IMR-90 (cell line): Measurements from ENCODE around the gene ZFR2. TPM values are rescaled to one million over a fixed set of nuclear protein-coding genes. Genes with fewer than 3 reads are reported as not detected.
"Not testable (repeated sequence)": the region's sequence is repeated elsewhere in the genome, so short reads cannot be mapped to it uniquely, and the experiment has no call there.

Experiments used
- ATAC-seq: fragments of 200-7000 bp; cut with Tn5 transposase; 2 replicates; pipeline ENCODE4 v1.9.1; 2020; ENCODE audit warnings: low read depth, mild to moderate bottlenecking, moderate library complexity
- BruUV-seq: library from RNA; stranded (reverse); fragments of 400-500 nt; replicated peaks from 2 replicates; lab custom pipeline; 2021; lab: Mats Ljungman, UMichigan
- CTCF ChIA-PET: fragments of 300-600 bp; formaldehyde crosslinking; extraction: SDS; loops from one replicate; lab custom pipeline; 2021; ENCODE audit warnings: antibody characterized with exemption; lab: Yijun Ruan, JAX
- POLR2A ChIA-PET: fragments of 300-600 bp; sonication (Branson Sonifier 250); formaldehyde crosslinking; loops from one replicate; lab custom pipeline; 2022; ENCODE audit warnings: antibody characterized with exemption; ENCODE audit not compliant: unreplicated experiment; lab: Charles Lee
- DNase-seq: peaks from one replicate; pipeline ENCODE4 v3.0.0; 2013
- H2AFZ ChIP-seq: replicated peaks from 2 replicates; pipeline ENCODE3; 2013; ENCODE audit warnings: low read length, mild to moderate bottlenecking; ENCODE audit not compliant: poor library complexity
- H2AK5ac ChIP-seq: 2 replicates; pipeline ENCODE4 v1.6.1; 2013; ENCODE audit warnings: low read depth, low read length, inconsistent platforms
- H2AK9ac ChIP-seq: replicated peaks from 2 replicates; pipeline ENCODE3; 2013; ENCODE audit warnings: mild to moderate bottlenecking, low read depth, low read length, moderate library complexity; ENCODE audit not compliant: poor library complexity
- H2BK120ac ChIP-seq: 2 replicates; pipeline ENCODE4 v1.6.1; 2013; ENCODE audit warnings: low read depth, low read length, inconsistent platforms
- H2BK15ac ChIP-seq: 3 replicates; pipeline ENCODE4 v1.6.1; 2013; ENCODE audit warnings: low read depth, low read length, inconsistent platforms
- H2BK20ac ChIP-seq: 2 replicates; pipeline ENCODE4 v1.6.1; 2013; ENCODE audit warnings: low read depth, mild to moderate bottlenecking, inconsistent platforms, low read length, moderate library complexity
- H2BK5ac ChIP-seq: 2 replicates; pipeline ENCODE4 v1.6.1; 2013; ENCODE audit warnings: mild to moderate bottlenecking, low read depth, low read length, inconsistent platforms; ENCODE audit not compliant: poor library complexity, severe bottlenecking
- H3K14ac ChIP-seq: replicated peaks from 2 replicates; pipeline ENCODE4 v1.6.1; 2013; ENCODE audit warnings: low read depth, low read length, inconsistent platforms
- H3K18ac ChIP-seq: 2 replicates; pipeline ENCODE4 v1.6.1; 2013; ENCODE audit warnings: low read depth, low read length, control low read depth
- H3K23ac ChIP-seq: 2 replicates; pipeline ENCODE4 v1.6.1; 2013; ENCODE audit warnings: low read depth, low read length, inconsistent platforms
- H3K27ac ChIP-seq: 2 replicates; pipeline ENCODE4 v1.5.1; 2013; ENCODE audit warnings: mild to moderate bottlenecking, control low read depth, low read length; ENCODE audit not compliant: insufficient read depth
- H3K27me3 ChIP-seq: 2 replicates; pipeline ENCODE4 v1.6.1; 2013; ENCODE audit warnings: low read length; ENCODE audit not compliant: control insufficient read depth, insufficient read depth
- H3K36me3 ChIP-seq: 2 replicates; pipeline ENCODE4 v1.6.1; 2013; ENCODE audit warnings: low read length, mixed read lengths; ENCODE audit not compliant: control insufficient read depth, insufficient read depth
- H3K4ac ChIP-seq: 2 replicates; pipeline ENCODE4 v1.6.1; 2013; ENCODE audit warnings: low read depth, low read length, inconsistent platforms
- H3K4me1 ChIP-seq: 2 replicates; pipeline ENCODE4 v1.6.1; 2013; ENCODE audit warnings: low read length, mixed read lengths; ENCODE audit not compliant: control insufficient read depth, insufficient read depth
- H3K4me2 ChIP-seq: 2 replicates; pipeline ENCODE4 v1.6.1; 2013; ENCODE audit warnings: low read depth, mild to moderate bottlenecking, control low read depth, low read length, moderate library complexity
- H3K4me3 ChIP-seq: 2 replicates; pipeline ENCODE4 v1.5.1; 2013; ENCODE audit warnings: low read depth, mild to moderate bottlenecking, control low read depth, low read length, moderate library complexity; ENCODE audit not compliant: insufficient read depth
- H3K56ac ChIP-seq: 2 replicates; pipeline ENCODE4 v1.6.1; 2013; ENCODE audit warnings: low read length, inconsistent platforms; ENCODE audit not compliant: insufficient read depth; ENCODE audit errors: extremely low read depth
- H3K79me1 ChIP-seq, 2 experiments: 2 replicates each; pipeline ENCODE4 v1.6.1; 2013; ENCODE audit warnings: low read length in 2 of 2, inconsistent platforms in 1 of 2, low read depth in 1 of 2
- H3K9ac ChIP-seq: 2 replicates; pipeline ENCODE4 v1.6.1; 2013; ENCODE audit warnings: low read depth, low read length, control low read depth
- H3K9me1 ChIP-seq: 2 replicates; pipeline ENCODE4 v1.6.1; 2013; ENCODE audit warnings: low read length, inconsistent platforms; ENCODE audit not compliant: insufficient read depth
- H3K9me3 ChIP-seq: 2 replicates; pipeline ENCODE4 v1.6.1; 2013; ENCODE audit warnings: low read length; ENCODE audit not compliant: control insufficient read depth, insufficient read depth
- H4K20me1 ChIP-seq: 2 replicates; pipeline ENCODE4 v1.6.1; 2013; ENCODE audit warnings: low read length, inconsistent platforms; ENCODE audit not compliant: insufficient read depth
- H4K5ac ChIP-seq: 2 replicates; pipeline ENCODE4 v1.6.1; 2013; ENCODE audit warnings: mild to moderate bottlenecking, low read depth, low read length, control low read depth
- H4K8ac ChIP-seq, 2 experiments: 2 replicates each; pipeline ENCODE4 v1.6.1; 2013; ENCODE audit warnings: low read depth in 2 of 2, low read length in 2 of 2, control low read depth in 1 of 2, inconsistent platforms in 1 of 2
- H4K91ac ChIP-seq: 2 replicates; pipeline ENCODE4 v1.6.1; 2013; ENCODE audit warnings: low read depth, low read length, inconsistent platforms; ENCODE audit not compliant: insufficient read depth
- WGBS, 2 experiments: methylation state at CpG; one replicate each; pipeline versions ENCODE4 v1.1.5 to v1.1.7; 2013; ENCODE audit warnings: missing lambda C conversion rate in 2 of 2; ENCODE audit not compliant: insufficient read length in 1 of 2; ENCODE audit errors: extremely low coverage in 2 of 2; 5-methylcytosine and 5-hydroxymethylcytosine counted together
- dilution Hi-C: fragments of 300-500 bp; cut with HindIII; formaldehyde crosslinking; loops from one replicate; pipeline ENCODE4 v1.14.3; 2018; ENCODE audit warnings: low sequenced_read_pairs; ENCODE audit not compliant: unreplicated experiment
- in situ Hi-C: fragments of 300-500 bp; cut with MboI; formaldehyde crosslinking; loops from 3 replicates; pipeline ENCODE4 v1.14.3; 2019; ENCODE audit warnings: low sequenced_read_pairs, inconsistent platforms, mixed read lengths
- intact Hi-C: fragments of 100-400 bp; cut with micrococcal nuclease; formaldehyde crosslinking; loops from 2 replicates; pipeline ENCODE4 v1.10.0; 2022
- polyA plus RNA-seq, 3 experiments: library from polyadenylated mRNA; depleted of rRNA; stranded (reverse); fragments of >200 nt; gene quantifications; 2 replicates each; pipeline ENCODE4 v1.2.3, GENCODE V29; 2012; ENCODE audit warnings: low replicate concordance in 1 of 3
- total RNA-seq: library from RNA; depleted of rRNA; stranded (reverse); fragments of >200 nt; gene quantifications from 2 replicates; pipeline ENCODE4 v1.2.3, GENCODE V29; 2012

The ZFR2 gene
- total and polyA plus RNA-seq, 2 of the 4 experiments (the other 2 are of a cell fraction) = 0.19 TPM; not detected in 1

DNA sequence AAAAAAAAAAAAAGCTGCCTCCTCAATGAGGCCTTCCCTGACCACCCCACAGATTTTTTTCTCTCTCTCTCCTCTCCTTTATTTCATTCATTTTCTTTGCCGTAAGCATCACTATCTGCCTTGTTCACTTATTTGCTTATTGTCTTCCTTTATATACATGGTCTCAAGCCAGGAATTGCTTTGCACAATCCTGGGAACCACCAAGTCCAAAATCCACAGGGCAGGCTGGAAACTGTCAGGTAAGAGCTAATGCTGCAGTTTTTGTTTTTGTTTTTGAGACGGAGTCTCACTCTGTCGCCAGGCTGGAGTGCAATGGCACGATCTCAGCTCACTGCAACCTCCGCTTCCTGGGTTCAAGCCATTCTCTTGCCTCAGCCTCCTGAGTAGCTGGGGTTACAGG is 26.1 kb upstream of the ZFR2 start:
- H2AFZ ChIP-seq, H3K18ac ChIP-seq, H3K23ac ChIP-seq, H3K4me3 ChIP-seq, intact Hi-C loops, CTCF ChIA-PET, H2BK15ac ChIP-seq, H3K14ac ChIP-seq, POLR2A ChIA-PET, H4K91ac ChIP-seq, H2BK120ac ChIP-seq, H3K4ac ChIP-seq, H2AK9ac ChIP-seq, H3K27ac ChIP-seq, H4K5ac ChIP-seq, ATAC-seq, H3K9me3 ChIP-seq, H3K4me1 ChIP-seq, DNase-seq, H3K9ac ChIP-seq, H3K27me3 ChIP-seq, H3K9me1 ChIP-seq, H4K20me1 ChIP-seq, H3K56ac ChIP-seq, H2BK5ac ChIP-seq, H3K36me3 ChIP-seq, BruUV-seq, H2AK5ac ChIP-seq, H2BK20ac ChIP-seq, H3K79me1 ChIP-seq, H4K8ac ChIP-seq, H3K4me2 ChIP-seq, in situ Hi-C loops, dilution Hi-C loops: not testable (repeated sequence)
- 80% methylated on average over 1 of the region's 5 CpGs; no CpG with 5 or more reads in 1 of the 2 experiments for WGBS, 2 experiments
